ENCODE results near the gene PREX1.

PREX1 gene

GRCh38 chr20:48596334-48596898 lies 231.4 kb downstream of the PREX1 start:
- DNase-seq = no peak

GRCh38 chr20:48595495-48596333 lies 232.1 kb downstream of the PREX1 start:
- DNase-seq = no peak

GRCh38 chr20:48594533-48594932 lies 233.3 kb downstream of the PREX1 start:
- no peak for DNase-seq

- DNase-seq = no peak
Measured at GRCh38 chr20:48592107-48592940, 235.5 kb downstream of the PREX1 start.

GRCh38 chr20:48586730-48587129 lies 241.1 kb downstream of the PREX1 start:
- no peak for DNase-seq

- DNase-seq = no peak
Measured at GRCh38 chr20:48585061-48585870, 242.5 kb downstream of the PREX1 start.

- no peak for DNase-seq
Measured at GRCh38 chr20:48584391-48585060, 243.3 kb downstream of the PREX1 start.

GRCh38 chr20:48583801-48584200 lies 244.0 kb downstream of the PREX1 start:
- DNase-seq = no peak

- DNase-seq = no peak
Measured at GRCh38 chr20:48583171-48583570, 244.6 kb downstream of the PREX1 start.

- DNase-seq = no peak
Measured at GRCh38 chr20:48582673-48582985, 245.2 kb downstream of the PREX1 start.

GRCh38 chr20:48581167-48581566 lies 246.6 kb downstream of the PREX1 start:
- no peak for DNase-seq

- no peak for DNase-seq
Measured at GRCh38 chr20:48578397-48579098, 249.3 kb downstream of the PREX1 start.

GRCh38 chr20:48577557-48577956 lies 250.2 kb downstream of the PREX1 start:
- DNase-seq = no peak

GRCh38 chr20:48574383-48574782 lies 253.4 kb downstream of the PREX1 start:
- no peak for DNase-seq
